Stimulated activated naive CD4-positive, alpha-beta T cell (primary cell): ENCODE data around the gene TAS1R1.

ENCODE experiments used
- DNase-seq, 6 experiments: peaks; one replicate each; lab custom pipeline; 2025; lab: John Stamatoyannopoulos, UW

TAS1R1 gene

GRCh38 chr1:6574025-6574620 is 19.0 kb downstream of the TAS1R1 start:
- no peak for DNase-seq

- DNase-seq = no peak
These were observed 19.7 kb downstream of the TAS1R1 start for GRCh38 chr1:6574818-6575217.

DNA sequence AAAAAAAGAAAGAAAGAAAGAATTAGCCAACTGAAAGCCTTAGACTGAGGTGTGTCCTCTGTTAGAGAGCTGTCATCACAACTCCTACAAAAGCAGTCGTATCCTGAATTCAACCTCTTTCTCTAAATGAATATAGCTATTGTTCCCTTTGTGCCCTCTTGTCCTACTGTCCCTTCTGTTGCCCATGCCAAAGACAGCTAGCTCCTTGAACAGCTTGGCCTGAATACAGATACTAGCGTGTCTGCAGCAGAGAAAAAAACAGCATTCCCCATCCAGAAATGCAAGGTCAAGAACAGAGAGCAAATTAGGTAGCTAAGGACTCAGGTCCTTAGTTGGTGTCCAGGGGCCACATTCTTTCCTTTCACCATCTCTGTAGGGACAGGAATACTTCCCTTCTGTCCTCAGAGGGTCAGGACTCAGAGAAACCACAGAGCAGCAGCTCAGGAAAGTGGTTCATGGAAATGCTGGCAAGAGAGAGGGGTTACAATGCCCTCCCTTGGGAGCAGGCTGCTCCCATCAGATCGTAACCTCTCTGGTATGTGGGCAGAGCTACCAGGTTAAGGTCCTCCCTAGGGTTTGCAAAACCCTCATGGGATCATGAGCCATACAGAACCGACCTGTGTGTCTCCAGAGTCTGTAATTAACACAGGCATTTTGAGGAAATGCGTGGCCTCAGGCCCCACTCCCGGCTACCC is 22.9 kb downstream of the TAS1R1 start:
- no peak for DNase-seq

DNA sequence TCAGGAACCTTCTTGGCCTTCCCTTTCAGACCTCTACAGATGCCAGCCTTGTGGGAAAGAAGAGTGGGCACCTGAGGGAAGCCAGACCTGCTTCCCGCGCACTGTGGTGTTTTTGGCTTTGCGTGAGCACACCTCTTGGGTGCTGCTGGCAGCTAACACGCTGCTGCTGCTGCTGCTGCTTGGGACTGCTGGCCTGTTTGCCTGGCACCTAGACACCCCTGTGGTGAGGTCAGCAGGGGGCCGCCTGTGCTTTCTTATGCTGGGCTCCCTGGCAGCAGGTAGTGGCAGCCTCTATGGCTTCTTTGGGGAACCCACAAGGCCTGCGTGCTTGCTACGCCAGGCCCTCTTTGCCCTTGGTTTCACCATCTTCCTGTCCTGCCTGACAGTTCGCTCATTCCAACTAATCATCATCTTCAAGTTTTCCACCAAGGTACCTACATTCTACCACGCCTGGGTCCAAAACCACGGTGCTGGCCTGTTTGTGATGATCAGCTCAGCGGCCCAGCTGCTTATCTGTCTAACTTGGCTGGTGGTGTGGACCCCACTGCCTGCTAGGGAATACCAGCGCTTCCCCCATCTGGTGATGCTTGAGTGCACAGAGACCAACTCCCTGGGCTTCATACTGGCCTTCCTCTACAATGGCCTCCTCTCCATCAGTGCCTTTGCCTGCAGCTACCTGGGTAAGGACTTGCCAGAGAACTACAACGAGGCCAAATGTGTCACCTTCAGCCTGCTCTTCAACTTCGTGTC is 23.7 kb downstream of the TAS1R1 start:
- no peak for DNase-seq

- peak; percentile 91 to 97 (median 92) for DNase-seq
These were observed 24.4 kb downstream of the TAS1R1 start, which contains the start of gene ZBTB48 for GRCh38 chr1:6579374-6580118. ZBTB48 (plus strand) TSS chr1:6579994; CDS start chr1:6580610, 616 bp downstream.

DNA sequence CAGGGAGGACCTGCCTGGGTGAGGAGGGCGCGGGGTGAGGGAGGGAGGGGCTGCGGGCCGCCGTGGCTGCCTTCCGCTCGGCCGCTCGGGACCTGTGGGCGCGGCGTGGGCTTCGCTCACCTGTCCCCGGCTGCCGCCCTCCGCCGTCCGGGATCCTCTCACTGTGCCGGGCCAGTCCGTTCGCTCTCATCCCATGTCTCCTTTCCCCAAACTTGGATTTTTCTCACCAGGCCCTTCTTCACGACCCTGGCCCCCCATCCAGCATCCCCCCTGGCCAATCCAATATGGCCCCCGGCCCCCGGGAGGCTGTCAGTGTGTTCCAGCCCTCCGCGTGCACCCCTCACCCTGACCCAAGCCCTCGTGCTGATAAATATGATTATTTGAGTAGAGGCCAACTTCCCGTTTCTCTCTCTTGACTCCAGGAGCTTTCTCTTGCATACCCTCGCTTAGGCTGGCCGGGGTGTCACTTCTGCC is 25.0 kb downstream of the TAS1R1 start:
- DNase-seq = no peak

DNA sequence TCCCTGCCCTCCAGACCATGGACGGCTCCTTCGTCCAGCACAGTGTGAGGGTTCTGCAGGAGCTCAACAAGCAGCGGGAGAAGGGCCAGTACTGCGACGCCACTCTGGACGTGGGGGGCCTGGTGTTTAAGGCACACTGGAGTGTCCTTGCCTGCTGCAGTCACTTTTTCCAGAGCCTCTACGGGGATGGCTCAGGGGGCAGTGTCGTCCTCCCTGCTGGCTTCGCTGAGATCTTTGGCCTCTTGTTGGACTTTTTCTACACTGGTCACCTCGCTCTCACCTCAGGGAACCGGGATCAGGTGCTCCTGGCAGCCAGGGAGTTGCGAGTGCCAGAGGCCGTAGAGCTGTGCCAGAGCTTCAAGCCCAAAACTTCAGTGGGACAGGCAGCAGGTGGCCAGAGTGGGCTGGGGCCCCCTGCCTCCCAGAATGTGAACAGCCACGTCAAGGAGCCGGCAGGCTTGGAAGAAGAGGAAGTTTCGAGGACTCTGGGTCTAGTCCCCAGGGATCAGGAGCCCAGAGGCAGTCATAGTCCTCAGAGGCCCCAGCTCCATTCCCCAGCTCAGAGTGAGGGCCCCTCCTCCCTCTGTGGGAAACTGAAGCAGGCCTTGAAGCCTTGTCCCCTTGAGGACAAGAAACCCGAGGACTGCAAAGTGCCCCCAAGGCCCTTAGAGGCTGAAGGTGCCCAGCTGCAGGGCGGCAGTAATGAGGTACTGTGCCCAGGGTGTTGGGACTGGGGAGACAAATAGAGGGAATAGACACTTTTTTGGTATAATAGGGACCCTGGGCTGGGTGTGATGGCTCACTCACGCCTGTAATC is 25.7 kb downstream of the TAS1R1 start:
- DNase-seq = peak in 1 of 6 experiments; percentile 16

DNA sequence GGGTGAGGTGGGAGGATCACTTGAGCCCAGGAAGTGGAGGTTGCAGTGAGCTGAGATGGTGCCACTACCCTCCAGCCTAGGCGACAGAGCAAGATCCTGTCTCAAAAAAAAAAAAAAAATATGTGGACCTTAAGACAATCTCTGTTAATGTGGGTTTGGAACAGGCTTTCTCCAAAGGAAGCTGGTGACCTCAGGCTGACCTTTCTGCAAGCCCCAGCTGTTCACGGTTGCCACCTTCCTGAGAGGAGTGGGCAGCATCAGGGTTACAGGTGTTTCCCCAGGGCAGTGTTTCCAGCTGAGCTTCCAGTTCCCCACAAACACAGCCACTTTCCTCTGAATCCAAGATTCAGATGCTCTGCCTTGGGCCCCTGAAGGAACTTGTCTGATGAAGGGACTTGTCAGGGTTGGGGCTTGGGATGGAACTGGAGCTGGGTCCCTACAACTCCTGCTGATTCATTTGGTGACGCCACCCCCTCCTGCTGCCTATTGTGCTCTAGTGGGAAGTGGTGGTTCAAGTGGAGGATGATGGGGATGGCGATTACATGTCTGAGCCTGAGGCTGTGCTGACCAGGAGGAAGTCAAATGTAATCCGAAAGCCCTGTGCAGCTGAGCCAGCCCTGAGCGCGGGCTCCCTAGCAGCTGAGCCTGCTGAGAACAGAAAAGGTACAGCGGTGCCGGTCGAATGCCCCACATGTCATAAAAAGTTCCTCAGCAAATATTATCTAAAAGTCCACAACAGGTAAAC is 26.6 kb downstream of the TAS1R1 start:
- no peak for DNase-seq

- no peak for DNase-seq
These were observed 27.3 kb downstream of the TAS1R1 start for GRCh38 chr1:6582370-6582769.

DNA sequence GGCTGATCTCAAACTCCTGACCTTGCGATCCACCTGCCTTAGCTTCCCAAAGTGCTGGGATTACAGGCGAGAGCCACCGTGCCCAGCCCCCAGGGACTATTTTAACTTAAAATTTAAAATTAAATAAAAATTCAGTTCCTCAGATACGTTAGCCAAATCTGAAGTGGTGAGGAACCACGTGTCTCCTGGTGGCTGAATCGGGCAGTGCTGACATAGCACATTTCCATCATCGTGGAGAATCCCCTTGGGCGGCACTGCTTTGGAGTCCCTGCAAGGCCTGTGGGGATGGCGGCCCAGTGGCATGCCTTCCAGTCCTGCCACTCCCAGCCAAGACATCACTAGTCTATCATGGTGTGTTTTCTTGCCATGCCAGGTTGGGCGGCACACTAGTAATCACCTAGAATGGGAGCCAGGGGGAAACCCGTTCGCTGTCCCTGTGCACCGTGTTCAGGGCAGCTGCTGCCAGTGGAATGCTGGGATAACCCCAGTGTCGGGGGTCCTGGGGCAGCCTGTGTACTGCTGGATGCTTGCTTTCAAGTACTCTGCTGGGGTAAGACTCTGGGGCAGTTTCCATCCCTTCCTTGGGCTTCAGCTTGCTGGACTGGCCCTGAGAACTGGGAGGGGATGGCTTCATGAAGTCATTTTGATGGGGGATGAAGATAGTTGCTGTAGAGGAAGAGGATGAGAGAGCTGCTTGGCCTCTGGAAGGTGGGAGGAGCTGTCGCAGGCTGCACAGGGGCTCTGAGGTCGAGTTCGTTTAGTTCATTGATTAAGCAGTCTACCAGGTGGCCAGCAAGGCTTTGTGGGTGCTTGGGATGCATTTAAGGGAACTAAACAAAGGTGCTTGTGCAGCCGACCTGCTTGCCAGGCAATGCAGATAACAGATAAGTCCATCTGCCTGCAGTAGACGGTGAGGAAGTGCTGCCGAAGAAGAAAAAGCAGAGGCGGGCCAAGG is 29.3 kb downstream of the TAS1R1 start:
- DNase-seq = no peak

GRCh38 chr1:6585081-6585722 is 30.1 kb downstream of the TAS1R1 start:
- DNase-seq = no peak

DNA sequence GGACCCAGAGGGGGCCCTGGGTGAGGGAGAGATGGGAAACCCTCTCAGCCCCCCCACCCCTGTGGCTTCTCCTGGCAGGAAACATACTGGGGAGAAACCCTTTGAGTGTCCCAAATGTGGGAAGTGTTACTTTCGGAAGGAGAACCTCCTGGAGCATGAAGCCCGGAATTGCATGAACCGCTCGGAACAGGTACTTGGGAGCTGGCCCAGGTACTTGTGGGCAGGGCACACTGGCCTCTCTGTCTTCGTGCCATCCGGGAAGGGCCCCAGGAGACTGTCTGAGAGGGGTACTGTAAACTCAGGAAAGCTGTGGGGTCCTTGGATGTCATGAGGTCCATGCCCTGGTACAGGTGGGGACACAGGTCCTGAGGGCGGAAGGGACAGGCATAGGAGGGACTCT is 30.7 kb downstream of the TAS1R1 start:
- DNase-seq = no peak

GRCh38 chr1:6586404-6586816 is 31.3 kb downstream of the TAS1R1 start:
- DNase-seq = no peak

- DNase-seq = no peak
These were observed 32.3 kb downstream of the TAS1R1 start for GRCh38 chr1:6587261-6588005.

DNA sequence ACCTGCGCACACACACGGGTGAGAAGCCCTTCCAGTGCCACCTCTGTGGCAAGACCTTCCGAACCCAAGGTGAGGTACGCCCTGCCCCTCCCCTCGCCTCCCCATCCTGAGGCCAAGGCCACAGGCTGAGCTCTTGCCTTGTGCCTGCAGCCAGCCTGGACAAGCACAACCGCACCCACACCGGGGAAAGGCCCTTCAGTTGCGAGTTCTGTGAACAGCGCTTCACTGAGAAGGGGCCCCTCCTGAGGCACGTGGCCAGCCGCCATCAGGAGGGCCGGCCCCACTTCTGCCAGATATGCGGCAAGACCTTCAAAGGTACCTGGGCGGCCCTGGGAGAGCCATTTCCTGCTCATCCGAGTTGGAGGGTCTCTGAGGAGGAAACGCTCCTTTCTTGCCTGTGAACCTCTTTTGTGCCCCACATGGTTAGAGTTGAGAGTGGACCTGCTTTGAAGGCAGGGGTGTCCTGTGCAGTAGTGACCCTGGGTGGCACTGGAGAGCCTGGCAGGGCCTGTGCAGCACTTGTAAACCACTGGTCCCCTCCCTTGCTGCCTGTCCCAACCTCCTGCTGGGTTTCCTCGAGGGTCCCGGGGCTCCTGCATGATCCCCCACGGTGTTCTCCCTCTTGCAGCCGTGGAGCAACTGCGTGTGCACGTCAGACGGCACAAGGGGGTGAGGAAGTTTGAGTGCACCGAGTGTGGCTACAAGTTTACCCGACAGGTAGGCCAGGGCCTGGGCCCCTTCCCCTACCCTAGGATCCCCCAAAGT is 33.2 kb downstream of the TAS1R1 start:
- DNase-seq = no peak

GRCh38 chr1:6588893-6589520 is 33.9 kb downstream of the TAS1R1 start:
- no peak for DNase-seq

- no peak for DNase-seq
These were observed 34.9 kb downstream of the TAS1R1 start for GRCh38 chr1:6590046-6590445.
